ENCODE measurements around the gene CDK3. TPM values are rescaled to one million over a fixed set of nuclear protein-coding genes. Genes with fewer than 3 reads are reported as not detected.

Gene CDK3
- total and polyA plus RNA-seq, 2 donors (not counting 3 experiments of a cell fraction or from before 2014, with no cell fraction given) = 8.5 to 8.7 TPM

DNA sequence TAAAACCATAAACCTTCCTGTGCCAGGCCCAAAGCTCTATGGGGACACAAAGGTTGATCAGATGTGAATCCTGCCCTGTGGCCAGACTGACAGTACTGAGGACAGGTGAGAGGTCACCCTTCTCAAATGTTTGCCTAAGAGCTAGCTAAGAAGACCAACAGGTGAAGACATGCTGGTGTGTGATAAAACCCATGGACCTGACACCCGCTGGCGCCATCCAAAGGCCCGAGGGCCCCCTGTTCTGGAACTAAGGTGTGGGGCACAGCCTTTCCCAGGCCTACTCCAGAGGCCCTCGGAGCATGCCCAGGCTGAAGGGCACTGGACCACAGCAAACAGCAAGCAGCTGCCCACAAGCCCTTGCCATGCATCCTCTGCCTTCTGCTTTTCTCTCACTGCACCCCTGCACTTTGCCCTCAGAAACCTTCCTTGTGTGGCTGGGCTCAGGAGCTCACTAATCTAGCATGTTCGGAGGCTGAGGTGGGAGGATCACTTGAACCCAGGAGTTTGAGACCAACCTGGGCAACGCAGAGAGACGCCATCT is 5.2 kb upstream of the CDK3 start:
- no peaks in the 10 kb centered on the region for H3K9me3 ChIP-seq (replicated peaks; ENCODE audit: control insufficient read depth, insufficient read depth, low read length)
- FAIRE-seq (no peak), DNase-seq (ENCODE audit: low read depth, low spot score) (no peak)
- no peak overlapping the region for H2AFZ ChIP-seq (ENCODE audit: low read depth, low read length)
- no peaks in the 10 kb centered on the region for H3K79me2 ChIP-seq (ENCODE audit: control insufficient read depth, insufficient read depth, low read length)
- no peaks in the 10 kb centered on the region for H3K27me3 ChIP-seq (ENCODE audit: control insufficient read depth in 2 of 2, insufficient read depth in 2 of 2, low read length in 2 of 2)
- no peaks in the 10 kb centered on the region for H4K20me1 ChIP-seq (replicated peaks; ENCODE audit: control insufficient read depth, extremely low read depth, insufficient read depth, low read length)
- ChIA-PET CTCF (no interaction called here), POLR2A (no interaction called here)
- no peak overlapping the region for H3K9ac ChIP-seq (replicated peaks; ENCODE audit: extremely low read depth, insufficient read depth, low read length)
- no peaks in the 10 kb centered on the region for H3K9me1 ChIP-seq (replicated peaks; ENCODE audit: control insufficient read depth, extremely low read depth, insufficient read depth, low read length)
- no peak for TF ChIP-seq GATA2 (IDR thresholded peaks at IDR 0.05; ENCODE audit: insufficient read depth, insufficient read length, low read depth, low read length)
- TF ChIP-seq, protein P1, sequence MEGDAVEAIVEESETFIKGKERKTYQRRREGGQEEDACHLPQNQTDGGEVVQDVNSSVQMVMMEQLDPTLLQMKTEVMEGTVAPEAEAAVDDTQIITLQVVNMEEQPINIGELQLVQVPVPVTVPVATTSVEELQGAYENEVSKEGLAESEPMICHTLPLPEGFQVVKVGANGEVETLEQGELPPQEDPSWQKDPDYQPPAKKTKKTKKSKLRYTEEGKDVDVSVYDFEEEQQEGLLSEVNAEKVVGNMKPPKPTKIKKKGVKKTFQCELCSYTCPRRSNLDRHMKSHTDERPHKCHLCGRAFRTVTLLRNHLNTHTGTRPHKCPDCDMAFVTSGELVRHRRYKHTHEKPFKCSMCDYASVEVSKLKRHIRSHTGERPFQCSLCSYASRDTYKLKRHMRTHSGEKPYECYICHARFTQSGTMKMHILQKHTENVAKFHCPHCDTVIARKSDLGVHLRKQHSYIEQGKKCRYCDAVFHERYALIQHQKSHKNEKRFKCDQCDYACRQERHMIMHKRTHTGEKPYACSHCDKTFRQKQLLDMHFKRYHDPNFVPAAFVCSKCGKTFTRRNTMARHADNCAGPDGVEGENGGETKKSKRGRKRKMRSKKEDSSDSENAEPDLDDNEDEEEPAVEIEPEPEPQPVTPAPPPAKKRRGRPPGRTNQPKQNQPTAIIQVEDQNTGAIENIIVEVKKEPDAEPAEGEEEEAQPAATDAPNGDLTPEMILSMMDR (IDR thresholded peaks at IDR 0.05; ENCODE audit: extremely low read depth in 1 of 2, insufficient read depth in 1 of 2, low read depth in 1 of 2, low read length in 2 of 2) = no peak
- TF ChIP-seq FOS (IDR thresholded peaks at IDR 0.05; ENCODE audit: borderline replicate concordance, insufficient read depth, low read length) = no peak
- no peak overlapping the region for H3K4me2 ChIP-seq (ENCODE audit: insufficient read depth, low read length)
- H3K4me1 ChIP-seq (ENCODE audit: control insufficient read depth, extremely low read depth, insufficient read depth, low read length) = peaks cover 3% of the 10 kb centered on the region
- BruUV-seq (replicated peaks) = no TSS peak
- no peak overlapping the region for H3K4me3 ChIP-seq (replicated peaks in 1 of 3; ENCODE audit: insufficient read depth in 1 of 3, low read depth in 1 of 3, low read length in 3 of 3)
- H3K27ac ChIP-seq (ENCODE audit: insufficient read depth, low read depth, low read length) = no peak overlapping the region
- dilution Hi-C loops (cut with MboI; ENCODE audit: extremely low pct_ligation_motif_present, low sequenced_read_pairs) (no loop called here), intact Hi-C loops (cut with micrococcal nuclease) (no loop called here)
- peaks cover 0 to 4% of the 10 kb centered on the region in 2 experiments for H3K36me3 ChIP-seq (ENCODE audit: control insufficient read depth in 2 of 2, extremely low read depth in 1 of 2, insufficient read depth in 2 of 2, low read length in 2 of 2)
